Activated CD8-positive, alpha-beta memory T cell treated with anti-CD3 and anti-CD28 coated beads, Interleukin-2, amount 50 U/mL, for 24 hours (primary cell): ENCODE results near the gene CHP2.
"Not testable (repeated sequence)": the region's sequence is repeated elsewhere in the genome, so short reads cannot be mapped to it uniquely, and the experiment has no call there.

Experiments
- DNase-seq: peaks from one replicate; pipeline ENCODE4 v3.0.0-alpha.2; 2020; ENCODE audit errors: extremely low read depth

CHP2 gene

DNA sequence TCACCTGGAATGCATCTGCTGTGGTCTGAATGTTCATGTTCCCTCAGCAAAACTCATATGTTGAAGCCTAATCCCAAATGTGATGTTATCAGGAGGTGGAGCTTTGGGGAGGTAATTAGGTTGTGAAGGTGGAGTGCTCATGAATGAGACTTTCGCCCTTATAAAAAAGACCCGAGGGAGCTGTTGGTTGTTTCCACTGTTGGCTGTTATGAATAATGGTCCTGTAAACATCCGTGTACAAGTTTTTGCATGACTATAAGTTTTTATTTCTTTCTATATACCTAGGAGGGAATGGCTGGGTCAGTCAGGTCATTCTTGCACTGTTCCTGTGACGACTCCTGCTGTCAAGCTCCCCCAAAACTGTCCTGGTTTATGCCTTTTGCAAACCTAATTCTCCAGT is 9.6 kb upstream of the CHP2 start:
- no peak for DNase-seq

DNA sequence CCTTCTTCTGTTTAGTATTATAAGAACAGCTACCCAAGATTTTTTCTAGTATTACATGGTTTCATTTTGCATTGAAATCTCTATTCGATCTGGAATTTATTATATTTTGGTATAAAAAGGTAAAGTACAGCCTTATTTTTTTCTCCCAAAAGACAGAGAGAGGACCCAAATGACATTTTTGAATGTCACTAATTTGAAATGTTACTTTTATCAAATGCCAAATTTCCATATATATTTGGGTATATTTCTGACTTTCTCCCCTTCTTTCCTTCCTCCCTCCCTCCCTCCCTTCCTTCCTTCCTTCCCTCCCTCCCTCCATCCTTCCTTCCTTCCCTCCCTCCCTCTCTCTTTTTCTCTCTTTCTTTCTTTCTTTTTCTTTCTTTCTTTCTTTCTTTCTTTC is 6.2 kb upstream of the CHP2 start:
- no peak for DNase-seq

DNA sequence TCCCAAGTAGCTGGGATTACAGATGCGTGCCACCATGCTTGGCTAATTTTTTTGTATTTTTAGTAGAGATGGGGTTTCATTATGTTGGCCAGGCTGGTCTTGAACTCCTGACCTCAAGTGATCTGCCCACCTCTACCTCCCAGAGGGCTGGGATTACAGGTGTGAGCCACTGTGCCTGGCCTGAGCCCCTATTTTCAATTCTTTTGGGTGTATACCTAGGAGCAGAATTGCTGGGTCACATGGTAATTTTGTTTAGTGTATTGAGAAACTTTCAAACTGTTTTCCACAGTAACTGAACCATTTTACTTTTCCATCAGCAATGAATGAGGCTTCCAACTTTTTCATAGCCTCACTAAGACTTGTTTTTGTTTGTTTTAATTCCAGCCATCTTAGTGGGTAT is 3.8 kb upstream of the CHP2 start:
- not testable (repeated sequence) for DNase-seq

DNA sequence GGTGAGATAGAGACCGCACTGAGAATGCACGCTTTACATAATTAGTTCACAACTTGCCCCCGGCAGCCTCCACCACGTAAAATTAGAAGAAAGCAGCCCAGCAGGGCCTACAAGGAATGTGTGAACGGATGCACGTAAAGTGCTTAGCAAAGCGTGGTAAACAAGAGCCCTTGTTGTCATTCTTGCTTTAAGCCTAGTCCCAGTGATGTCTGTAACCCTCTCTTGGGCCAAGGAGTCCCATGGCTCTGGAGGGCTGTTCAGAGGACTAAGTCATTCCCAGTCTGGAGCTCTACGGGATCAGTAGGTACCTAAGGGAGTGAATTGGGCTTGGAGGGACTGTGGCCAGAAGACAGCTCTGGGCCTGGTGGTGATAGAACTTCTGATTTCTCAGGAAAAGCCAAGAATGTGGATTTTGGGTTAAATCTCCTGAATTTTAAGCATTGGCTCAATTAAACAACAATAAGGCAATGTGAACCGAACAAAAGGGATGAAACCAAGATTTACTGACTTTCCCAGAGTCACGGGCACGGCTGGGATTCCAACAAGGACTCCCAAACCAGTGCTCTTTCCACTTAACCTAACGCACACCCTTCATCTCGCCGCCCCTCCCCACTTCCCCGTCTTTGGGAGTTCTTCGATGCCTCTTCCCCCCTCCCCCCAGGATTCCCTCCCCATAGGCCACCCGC is 775 bp upstream of the CHP2 start:
- DNase-seq = no peak

DNA sequence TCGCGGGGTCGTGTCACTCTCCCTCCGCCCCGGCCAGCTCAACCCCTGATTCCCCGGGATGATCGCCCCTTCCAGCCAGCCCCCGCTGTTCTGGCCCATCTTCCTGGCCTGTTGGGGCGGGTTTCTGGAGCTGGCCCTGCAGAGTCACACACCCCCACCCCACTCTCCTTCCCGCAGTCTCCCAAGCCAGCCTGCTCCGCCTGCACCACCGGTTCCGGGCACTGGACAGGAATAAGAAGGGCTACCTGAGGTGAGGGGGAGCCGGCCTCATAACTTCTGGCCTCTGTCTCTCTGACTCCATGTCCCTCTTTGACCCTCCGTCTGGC is 621 bp downstream of the CHP2 start:
- DNase-seq = no peak

DNA sequence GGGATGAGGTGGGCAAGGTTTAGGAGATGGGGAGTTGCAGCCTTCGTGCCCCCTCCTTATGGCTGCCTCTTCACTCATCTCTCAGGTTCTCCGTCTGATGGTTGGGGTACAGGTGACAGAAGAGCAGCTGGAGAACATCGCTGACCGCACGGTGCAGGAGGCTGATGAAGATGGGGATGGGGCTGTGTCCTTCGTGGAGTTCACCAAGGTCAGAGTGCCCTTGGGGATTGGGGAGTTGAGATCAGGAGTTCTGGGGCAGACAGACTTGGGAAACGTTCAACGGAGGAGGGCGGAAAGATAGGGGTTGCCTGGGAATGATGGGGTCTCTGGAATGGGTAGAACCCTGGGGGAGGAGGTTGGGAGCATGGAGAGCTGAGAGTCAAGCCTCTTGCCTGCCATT is 2.3 kb downstream of the CHP2 start:
- DNase-seq = no peak

DNA sequence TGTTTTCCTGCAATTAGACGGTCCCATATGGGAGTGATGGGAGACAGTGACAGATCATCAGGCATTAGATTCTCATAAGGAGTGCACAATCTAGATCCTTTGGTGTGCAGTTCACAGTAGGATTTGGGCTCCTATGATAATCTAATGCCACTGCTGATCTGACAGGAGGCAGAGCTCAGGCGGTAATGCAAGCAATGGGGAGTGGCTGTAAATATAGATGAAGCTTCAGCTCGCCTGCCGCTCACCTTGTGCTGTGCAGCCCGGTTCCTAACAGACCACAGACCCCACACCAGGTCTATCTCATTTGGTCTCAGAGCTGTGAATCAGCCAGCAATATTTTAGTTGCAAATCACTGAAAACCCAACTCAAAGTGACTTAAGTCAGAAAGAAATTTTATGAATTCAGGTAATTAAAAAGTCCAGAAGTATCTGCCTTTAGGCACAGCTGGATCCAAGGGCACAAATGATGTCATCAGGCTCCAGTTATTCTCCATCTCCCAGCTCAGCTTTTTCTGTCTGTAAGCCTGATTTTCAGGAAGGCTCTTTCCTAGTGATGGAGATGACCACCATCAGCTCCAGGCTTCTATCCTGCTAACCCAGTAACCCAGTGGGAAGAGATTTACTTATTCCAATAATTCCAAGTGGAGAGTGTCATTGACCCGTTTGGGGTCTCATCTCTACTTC is 3.3 kb downstream of the CHP2 start:
- DNase-seq = no peak

DNA sequence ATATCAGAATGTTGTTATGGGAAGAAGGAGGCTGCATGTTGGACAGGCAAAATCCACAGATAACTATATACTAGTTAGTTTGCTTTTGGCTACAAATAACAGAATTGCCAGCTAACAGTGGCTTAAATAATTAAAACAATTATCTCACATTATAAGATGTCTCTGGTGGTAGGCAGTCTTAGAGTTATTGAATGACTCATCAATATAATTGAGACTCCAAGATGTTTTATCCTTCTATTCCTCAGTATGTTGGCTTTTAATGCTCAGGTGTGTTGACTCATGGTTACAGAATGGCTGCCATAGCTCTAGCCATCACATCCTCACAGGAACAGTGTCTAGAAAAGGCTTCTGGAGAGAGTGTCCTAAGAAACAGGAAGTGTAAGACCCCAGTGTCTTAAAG is 11.1 kb downstream of the CHP2 start:
- no peak for DNase-seq

DNA sequence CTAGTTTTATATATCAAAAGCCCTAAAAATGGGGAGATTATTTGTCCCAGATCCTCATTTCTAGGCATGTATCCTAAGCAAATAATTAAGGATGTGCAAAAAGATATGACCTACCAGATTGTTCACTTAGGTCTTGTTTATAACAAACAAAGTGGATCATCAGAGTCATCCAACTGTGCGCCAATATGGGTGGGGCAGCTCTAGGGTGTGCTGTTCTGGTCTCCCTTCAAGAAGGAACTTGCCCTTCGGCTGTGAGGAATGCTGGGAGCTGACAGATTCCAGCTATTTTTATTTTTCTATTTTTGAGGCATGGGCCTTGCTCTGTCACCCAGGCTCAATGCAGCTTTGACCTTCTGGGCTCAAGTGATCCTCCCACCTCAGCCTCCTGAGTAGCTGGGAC is 13.8 kb downstream of the CHP2 start:
- no peak for DNase-seq

DNA sequence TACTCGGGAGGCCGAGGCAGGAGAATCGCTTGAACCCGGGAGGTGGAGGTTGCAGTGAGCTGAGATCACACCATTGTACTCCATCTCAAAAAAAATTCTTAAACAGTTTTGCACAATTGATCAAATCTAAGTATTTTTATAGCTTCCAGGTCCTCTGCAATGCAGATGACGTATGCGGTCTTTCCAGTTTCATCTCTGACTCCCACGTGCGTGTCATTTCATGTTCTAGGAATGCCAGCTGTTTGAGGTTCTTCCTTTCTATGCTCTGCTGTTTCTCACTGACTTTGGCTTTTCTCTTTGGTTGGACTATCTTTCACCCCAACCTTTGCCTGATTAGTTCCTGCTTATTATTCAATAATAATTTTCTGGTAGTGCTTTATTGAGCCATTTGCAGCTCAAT is 16.2 kb downstream of the CHP2 start:
- no peak for DNase-seq

DNA sequence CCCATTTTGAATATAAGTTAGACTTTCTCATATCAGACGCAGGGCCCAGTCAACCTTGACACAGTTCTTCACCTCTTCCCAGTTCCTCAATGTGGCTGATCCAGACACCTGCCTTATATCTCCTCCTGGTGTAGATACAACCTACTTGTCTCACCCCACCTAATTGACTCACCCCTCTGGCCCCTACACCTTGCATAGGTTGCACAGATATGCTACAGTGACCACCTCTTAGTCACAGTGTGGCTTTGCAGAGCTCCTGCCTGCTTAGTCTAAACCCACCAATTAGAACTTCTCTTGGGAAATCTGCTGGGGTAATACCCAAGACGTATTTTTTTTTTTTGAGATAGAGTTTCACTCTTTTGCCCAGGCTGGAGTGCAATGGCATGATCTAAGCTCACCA is 16.8 kb downstream of the CHP2 start:
- DNase-seq = no peak

DNA sequence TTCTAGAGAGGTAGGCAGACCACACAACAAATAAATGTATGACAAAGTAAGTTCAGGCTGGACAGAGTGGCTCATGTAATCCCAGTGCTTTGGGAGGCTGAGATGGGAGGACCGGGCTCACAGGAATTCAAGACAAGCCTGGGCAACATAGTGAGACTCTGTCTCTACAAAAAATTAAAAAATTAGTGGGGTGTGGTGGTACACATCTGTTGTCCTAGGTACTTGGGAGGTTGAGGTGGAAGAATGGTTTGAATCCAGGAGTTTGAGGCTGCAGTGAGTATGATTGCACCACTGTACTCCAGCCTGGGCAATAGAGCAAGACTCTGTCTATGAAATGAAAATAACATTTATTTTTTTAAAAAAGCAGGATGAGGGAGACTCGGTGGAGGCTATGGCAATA is 18.5 kb downstream of the CHP2 start:
- DNase-seq = no peak

DNA sequence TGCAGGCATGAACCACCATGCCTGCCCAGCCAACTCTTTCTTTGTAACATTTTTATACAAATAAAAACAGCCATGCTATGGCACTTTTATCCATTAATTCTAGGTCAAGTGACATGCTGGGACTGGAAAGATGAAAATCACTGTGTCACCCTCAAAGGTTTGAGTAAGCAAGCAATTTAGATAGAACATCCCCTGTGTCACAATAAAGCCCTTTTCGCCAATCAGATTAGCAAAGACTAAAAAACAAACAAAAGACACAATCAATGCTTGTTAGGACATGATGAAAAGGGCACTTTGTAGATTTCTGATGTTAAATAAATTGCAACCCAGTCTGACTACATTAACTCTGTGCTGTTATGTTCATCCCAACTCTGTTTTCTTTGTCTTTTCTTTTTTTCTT is 26.4 kb downstream of the CHP2 start:
- no peak for DNase-seq

DNA sequence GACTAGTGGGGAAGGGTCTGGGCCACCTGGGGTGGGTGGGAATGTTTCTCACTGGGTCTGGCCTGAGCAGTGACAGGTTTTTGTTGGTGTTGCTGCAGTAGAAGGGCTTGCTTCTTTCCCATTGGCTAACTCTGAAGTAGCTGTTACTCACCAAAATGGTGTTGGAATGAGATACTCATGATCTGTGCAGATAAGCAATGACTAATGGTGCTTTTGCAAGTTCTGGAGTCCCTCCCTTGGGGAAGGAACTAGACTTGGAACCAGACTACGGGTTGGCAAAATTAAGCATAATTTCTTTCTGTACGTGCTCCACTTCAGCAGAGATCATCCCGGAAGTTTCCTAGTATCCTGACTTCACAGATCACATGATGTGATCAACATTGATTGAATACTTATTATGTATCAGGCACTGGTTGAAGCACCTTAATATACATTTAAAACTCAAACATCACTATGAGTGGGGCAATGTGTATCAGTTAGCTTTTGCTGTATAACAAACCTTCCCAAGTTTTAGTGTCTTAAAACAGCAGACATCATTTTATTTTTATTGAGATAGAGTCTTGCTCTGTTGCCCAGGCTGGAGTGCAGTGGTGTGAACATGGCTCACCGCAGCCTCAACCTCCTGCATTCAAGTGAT is 30.1 kb downstream of the CHP2 start:
- no peak for DNase-seq

DNA sequence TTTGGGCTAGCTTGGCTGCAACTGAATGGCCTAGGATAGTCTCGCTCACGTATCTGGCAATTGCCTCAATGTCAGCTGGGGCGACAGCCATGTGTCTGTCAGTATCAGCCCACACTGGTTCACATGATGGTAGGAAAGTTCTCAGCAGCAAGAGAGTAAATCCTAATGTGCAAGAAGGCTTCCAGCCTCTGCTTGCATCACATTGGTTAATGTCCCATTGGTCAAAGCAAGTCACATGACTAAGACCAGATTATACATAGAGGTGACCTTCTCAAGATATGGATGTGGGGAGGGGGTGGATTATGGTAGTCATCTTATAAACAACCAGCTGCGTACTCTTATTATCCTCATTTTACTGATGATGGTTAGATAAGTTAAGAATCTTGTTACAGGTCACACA is 31.0 kb downstream of the CHP2 start:
- DNase-seq = no peak

DNA sequence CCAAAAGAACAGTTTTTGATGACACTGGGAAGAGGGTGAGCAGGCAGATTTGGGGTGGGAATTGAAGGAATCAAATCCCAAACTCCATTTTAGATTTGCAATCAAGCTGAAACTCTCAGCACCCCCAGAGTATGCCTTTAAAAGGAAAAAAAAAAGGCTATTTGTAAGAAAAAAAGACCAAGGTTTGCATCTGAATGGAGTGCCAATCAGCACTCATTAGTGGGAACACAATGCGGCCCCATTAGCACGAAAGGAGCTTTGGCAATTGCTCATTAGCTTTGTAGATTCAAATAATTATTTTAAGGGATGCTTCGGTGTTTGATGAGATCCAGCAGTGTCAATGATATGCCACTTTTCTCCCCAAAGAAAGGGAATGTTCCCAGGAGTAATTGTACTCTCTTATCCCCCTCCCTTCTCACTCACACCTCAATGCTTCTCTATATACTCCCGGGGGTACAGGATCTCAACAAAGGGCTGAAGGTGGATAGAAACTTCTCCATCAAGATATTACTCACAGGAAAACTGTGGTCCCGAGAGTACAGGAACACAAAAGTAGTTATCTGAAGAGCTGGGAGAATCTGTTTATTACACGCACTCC is 32.2 kb downstream of the CHP2 start:
- DNase-seq = no peak

DNA sequence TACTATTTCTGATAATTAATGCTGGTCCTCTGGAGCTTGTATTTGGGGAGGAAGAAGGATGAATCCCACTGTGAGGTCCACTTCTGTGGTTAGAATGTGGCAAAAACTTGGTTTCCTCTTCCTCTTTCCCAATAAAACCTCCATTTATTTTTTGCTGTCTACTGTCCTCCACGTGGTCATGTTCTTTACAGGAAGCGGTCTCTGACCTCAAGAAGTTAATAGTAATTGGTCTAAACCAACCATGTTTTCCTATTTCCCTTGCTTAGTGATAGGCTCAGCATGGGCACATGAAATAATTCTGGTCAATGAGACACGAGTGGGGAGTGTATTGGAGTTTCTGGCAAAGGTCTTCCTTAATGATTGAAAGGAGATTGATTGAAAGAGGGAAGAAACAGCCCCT is 33.9 kb downstream of the CHP2 start:
- DNase-seq = no peak

DNA sequence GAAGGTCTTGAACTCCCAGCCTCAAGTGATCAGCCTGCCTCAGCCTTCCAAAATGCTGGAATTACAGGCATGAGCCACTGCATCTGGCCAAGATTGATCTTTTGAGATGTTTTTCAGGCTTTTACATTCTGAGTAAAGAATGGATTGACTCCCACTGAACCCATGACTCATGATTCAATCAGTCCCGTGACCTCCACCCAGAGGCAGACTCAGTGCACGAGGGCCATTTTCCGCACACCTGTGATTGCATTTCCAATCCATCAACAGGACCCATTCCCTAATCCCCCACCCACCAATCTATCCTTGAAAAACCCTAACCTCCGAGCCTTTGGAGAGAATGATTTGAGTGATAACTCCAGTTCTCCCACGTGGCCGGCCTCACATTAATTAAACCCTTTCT is 40.6 kb downstream of the CHP2 start:
- DNase-seq = no peak

DNA sequence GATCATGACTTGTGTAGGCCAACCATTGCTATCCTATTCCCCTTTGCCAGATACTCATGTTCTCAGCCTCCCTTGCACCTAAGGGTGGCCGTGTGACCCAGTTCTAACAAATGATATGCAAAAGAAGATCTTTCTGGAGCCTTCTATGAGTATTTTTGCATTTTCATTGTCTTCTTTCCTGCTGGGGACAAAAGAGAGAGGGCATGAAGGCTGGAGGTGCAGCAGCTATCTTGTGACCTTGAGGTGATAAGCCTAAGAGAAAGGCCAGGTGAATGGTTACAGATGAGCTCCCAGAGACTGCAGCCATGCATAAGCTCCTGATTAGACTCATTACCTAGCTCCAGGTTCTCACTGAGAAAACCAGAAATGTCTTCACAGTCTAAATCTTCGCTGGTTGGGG is 42.1 kb downstream of the CHP2 start:
- no peak for DNase-seq

DNA sequence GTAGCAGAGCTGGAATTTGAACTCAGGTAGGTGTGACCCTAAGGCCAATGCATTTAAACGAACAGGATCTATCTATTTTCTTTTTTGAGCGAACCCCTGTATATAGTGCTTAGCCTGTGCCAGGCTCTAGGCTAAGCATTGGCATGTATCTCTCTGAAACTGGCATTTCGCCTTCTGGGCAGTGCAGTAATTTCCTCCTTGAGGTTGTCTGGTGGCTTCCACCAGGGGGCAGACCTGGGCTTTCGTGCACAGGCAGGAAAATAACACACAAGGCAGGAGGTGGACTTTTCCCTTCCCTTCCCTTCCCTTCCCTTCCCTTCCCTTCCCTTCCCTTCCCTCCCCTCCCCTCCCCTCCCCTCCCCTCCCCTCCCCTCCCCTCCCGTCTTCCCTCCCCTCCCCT is 46.6 kb downstream of the CHP2 start:
- DNase-seq = peak; percentile 62

DNA sequence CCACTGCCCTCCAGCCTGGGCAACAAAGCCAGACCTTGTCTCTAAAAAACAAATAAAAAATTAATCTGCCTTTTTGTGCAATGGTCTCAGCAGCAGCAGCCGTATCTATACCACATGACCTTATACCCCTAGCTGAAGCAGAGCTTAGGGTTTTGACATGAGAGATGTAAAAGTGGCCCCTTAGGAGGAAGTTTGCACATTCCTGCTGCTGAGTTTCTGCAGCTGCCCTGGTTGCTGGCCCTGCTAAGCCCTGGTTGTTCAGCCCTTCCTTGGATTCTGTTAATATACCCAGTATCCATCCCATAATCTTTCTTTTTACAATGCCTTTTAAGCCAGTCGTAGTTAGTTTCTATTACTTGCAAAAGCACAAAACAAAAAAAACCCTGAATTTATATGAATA is 48.0 kb downstream of the CHP2 start:
- DNase-seq = no peak

DNA sequence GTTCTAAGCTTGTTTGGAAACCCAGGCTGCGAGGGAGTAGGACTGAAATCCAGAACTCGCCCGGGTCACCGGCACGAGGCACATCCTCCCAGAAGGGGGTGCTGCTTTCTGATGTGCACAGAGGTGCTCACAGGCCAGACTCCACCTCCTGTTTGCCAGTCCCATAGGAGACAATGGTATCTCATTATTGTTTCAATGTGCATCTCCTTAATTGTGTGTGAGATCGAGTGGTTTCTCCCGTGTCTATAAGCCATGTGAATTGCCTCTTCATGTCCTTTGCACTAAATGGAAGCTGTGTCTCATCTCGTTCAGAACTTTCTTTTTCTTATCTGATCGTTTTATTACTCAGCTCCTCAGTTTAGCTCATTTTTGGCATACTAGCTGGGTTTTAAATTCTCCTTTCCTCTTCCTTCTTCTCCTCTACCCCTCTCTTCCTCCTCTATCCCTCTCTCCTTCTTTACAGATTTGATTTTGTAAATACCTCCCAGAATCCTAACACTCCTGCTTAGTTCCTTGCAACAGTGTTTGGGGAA is 48.8 kb downstream of the CHP2 start:
- peak; percentile 32 for DNase-seq

DNA sequence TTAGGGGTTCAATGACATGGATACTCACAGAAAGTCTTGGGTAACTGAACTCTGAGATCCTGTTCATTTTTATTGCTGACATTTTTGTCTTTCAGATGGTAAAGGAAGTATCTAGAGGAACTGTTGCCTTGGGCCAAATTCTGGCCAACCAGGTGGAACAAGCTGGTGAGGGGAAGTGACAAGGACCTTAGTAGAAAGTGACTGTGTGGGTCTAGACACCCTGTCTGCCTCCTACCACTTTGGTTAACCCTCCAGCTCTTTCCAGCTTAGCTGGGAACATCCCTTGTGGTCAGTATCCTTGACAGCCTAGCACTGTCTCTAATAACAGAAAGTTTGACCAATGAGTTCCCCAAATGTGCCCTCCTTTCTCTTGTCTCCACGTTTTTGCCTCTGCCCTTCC is 52.2 kb downstream of the CHP2 start:
- no peak for DNase-seq
